SK-N-SH (cell line): ENCODE data around the gene PCBP3. TPM values are rescaled to one million over a fixed set of nuclear protein-coding genes. Genes with fewer than 3 reads are reported as not detected.

ENCODE experiments used
- CTCF ChIA-PET: fragments of 300-600, 350-600 bp; formaldehyde crosslinking; extraction: SDS; loops from one replicate; lab custom pipeline; 2021; lab: Yijun Ruan, JAX
- POLR2A ChIA-PET: fragments of 350-600 bp; sonication (Branson Sonifier 250); formaldehyde crosslinking; extraction: SDS; loops from one replicate; lab custom pipeline; 2020; ENCODE audit warnings: antibody characterized with exemption, inconsistent platforms; lab: Yijun Ruan, JAX
- DNase-seq: peaks from one replicate; pipeline ENCODE4 v3.0.0; 2012
- H2AFZ ChIP-seq: fragments of 200-600 bp; sonication (generic); 2 replicates; pipeline ENCODE4 v1.8.1; 2016; ENCODE audit warnings: antibody characterized with exemption, mild to moderate bottlenecking, low read depth
- H3F3A ChIP-seq: fragments of 200-600 bp; sonication (generic); replicated peaks from 2 replicates; pipeline ENCODE3; 2016; ENCODE audit warnings: antibody characterized with exemption, mild to moderate bottlenecking; ENCODE audit not compliant: insufficient read depth
- H3K27ac ChIP-seq, 2 experiments: fragments of 200-500 bp in 1 of 2; fragments of 200-600 bp in 1 of 2; sonication (Bioruptor generic) in 1 of 2; sonication (generic), shearing (Covaris generic) in 1 of 2; 2 replicates each; pipeline versions ENCODE4 v1.5.1 to v1.6.1; 2014 to 2016; ENCODE audit warnings: low read depth in 2 of 2, inconsistent platforms in 1 of 2, low read length in 1 of 2, mild to moderate bottlenecking in 1 of 2, mixed read lengths in 1 of 2
- H3K27me3 ChIP-seq: fragments of 200-600 bp; sonication (generic), shearing (Covaris generic); 2 replicates; pipeline ENCODE4 v1.6.1; 2016; ENCODE audit warnings: mixed run types; ENCODE audit not compliant: insufficient read depth
- H3K36me3 ChIP-seq, 2 experiments: fragments of 200-500 bp in 1 of 2; fragments of 200-600 bp in 1 of 2; sonication (Bioruptor generic) in 1 of 2; sonication (generic) in 1 of 2; replicated peaks in 1 of 2; 2 replicates each; pipeline versions ENCODE3 to v1.5.1; 2014 to 2016; ENCODE audit warnings: low read length in 1 of 2, mild to moderate bottlenecking in 1 of 2; ENCODE audit not compliant: insufficient read depth in 2 of 2, control insufficient read depth in 1 of 2
- H3K4me1 ChIP-seq, 2 experiments: fragments of 200-500 bp in 1 of 2; fragments of 200-600 bp in 1 of 2; sonication (Bioruptor generic) in 1 of 2; sonication (generic), shearing (Covaris generic) in 1 of 2; 2 replicates each; pipeline versions ENCODE4 v1.5.1 to v1.6.1; 2014 to 2016; ENCODE audit warnings: low read depth in 1 of 2, low read length in 1 of 2, mixed run types in 1 of 2; ENCODE audit not compliant: insufficient read depth in 2 of 2, control insufficient read depth in 1 of 2
- H3K4me2 ChIP-seq: fragments of 200-600 bp; sonication (generic), shearing (Covaris generic); 2 replicates; pipeline ENCODE4 v1.6.1; 2017; ENCODE audit warnings: mixed run types
- H3K4me3 ChIP-seq, 2 experiments: fragments of 200-500 bp in 1 of 2; fragments of 200-600 bp in 1 of 2; sonication (Bioruptor generic) in 1 of 2; sonication (generic), shearing (Covaris generic) in 1 of 2; 2 replicates each; pipeline versions ENCODE4 v1.5.1 to v1.8.1; 2014 to 2016; ENCODE audit warnings: low read depth in 2 of 2, inconsistent platforms in 1 of 2, low read length in 1 of 2, mild to moderate bottlenecking in 1 of 2, mixed read lengths in 1 of 2, moderate library complexity in 1 of 2
- H3K79me2 ChIP-seq: fragments of 200-600 bp; sonication (generic); 2 replicates; pipeline ENCODE4 v1.8.1; 2017; ENCODE audit warnings: mild to moderate bottlenecking; ENCODE audit not compliant: insufficient read depth
- H3K9ac ChIP-seq: fragments of 200-600 bp; sonication (generic); 2 replicates; pipeline ENCODE4 v1.6.1; 2017; ENCODE audit warnings: mixed run types
- H3K9me2 ChIP-seq: fragments of 200-600 bp; sonication (generic); 2 replicates; pipeline ENCODE4 v1.6.1; 2017; ENCODE audit warnings: mixed run types
- H3K9me3 ChIP-seq: fragments of 200-600 bp; sonication (generic); 2 replicates; pipeline ENCODE4 v1.6.1; 2017; ENCODE audit warnings: mixed run types, mild to moderate bottlenecking, moderate library complexity
- H4K20me1 ChIP-seq: fragments of 200-600 bp; sonication (generic); 2 replicates; pipeline ENCODE4 v1.6.1; 2017; ENCODE audit warnings: mild to moderate bottlenecking, mixed run types; ENCODE audit not compliant: insufficient read depth
- CHD2 ChIP-seq: fragments of 150-350 bp; IDR thresholded peaks from 2 replicates; pipeline ENCODE4 v1.6.1; 2018; ENCODE audit warnings: low read length; ENCODE audit not compliant: partially characterized antibody
- GATA2 ChIP-seq: sonication (generic); formaldehyde crosslinking; IDR thresholded peaks from 2 replicates; pipeline ENCODE4 v1.5.0; 2020; ENCODE audit warnings: mild to moderate bottlenecking, missing genetic modification reagents
- IRF3 ChIP-seq: fragments of 150-350 bp; IDR thresholded peaks from 2 replicates; pipeline ENCODE4 v1.6.1; 2016; ENCODE audit warnings: mild to moderate bottlenecking, low read depth, low read length
- MAX ChIP-seq: IDR thresholded peaks from 2 replicates; pipeline ENCODE4 v1.4.0; 2012; ENCODE audit warnings: low read depth
- MEF2A ChIP-seq: IDR thresholded peaks from 2 replicates; pipeline ENCODE4 v1.4.0; 2012; ENCODE audit warnings: low read depth, borderline replicate concordance
- NFIC ChIP-seq: IDR thresholded peaks from 2 replicates; pipeline ENCODE4 v1.4.0; 2012; ENCODE audit warnings: borderline replicate concordance
- NRF1 ChIP-seq: IDR thresholded peaks from 2 replicates; pipeline ENCODE4 v1.6.1; 2012; ENCODE audit warnings: low read depth, mild to moderate bottlenecking, low read length
- PBX3 ChIP-seq: IDR thresholded peaks from 2 replicates; pipeline ENCODE4; 2012
- POLR2AphosphoS5 ChIP-seq: IDR thresholded peaks from 2 replicates; pipeline ENCODE4 v1.6.1; 2012; ENCODE audit warnings: low read depth, low read length
- RCOR1 ChIP-seq: fragments of 150-350 bp; IDR thresholded peaks from 2 replicates; pipeline ENCODE4 v1.6.1; 2017; ENCODE audit warnings: antibody characterized with exemption, low read length
- RFX5 ChIP-seq: IDR thresholded peaks from 2 replicates; pipeline ENCODE4 v1.6.1; 2012; ENCODE audit warnings: mild to moderate bottlenecking, improper control_type of control experiment, low read length
- RXRA ChIP-seq: IDR thresholded peaks from 2 replicates; pipeline ENCODE4 v1.4.0; 2012; ENCODE audit warnings: low read depth, mild to moderate bottlenecking, borderline replicate concordance
- SIN3A ChIP-seq: IDR thresholded peaks from 2 replicates; pipeline ENCODE4 v1.6.1; 2012; ENCODE audit warnings: low read depth, mild to moderate bottlenecking, low read length, moderate library complexity, borderline replicate concordance
- SMC3 ChIP-seq: IDR thresholded peaks from 2 replicates; pipeline ENCODE4 v1.6.1; 2012; ENCODE audit warnings: low read depth, low read length, improper control_type of control experiment
- TAF1 ChIP-seq: IDR thresholded peaks from 2 replicates; pipeline ENCODE4 v1.6.1; 2012; ENCODE audit warnings: low read depth, mild to moderate bottlenecking, low read length, moderate library complexity, borderline replicate concordance
- TEAD4 ChIP-seq: IDR thresholded peaks from 2 replicates; pipeline ENCODE4 v1.4.0; 2012; ENCODE audit warnings: mild to moderate bottlenecking, borderline replicate concordance; ENCODE audit not compliant: insufficient read depth
- USF1 ChIP-seq: IDR thresholded peaks from 2 replicates; pipeline ENCODE4 v1.4.0; 2012; ENCODE audit warnings: low read depth, borderline replicate concordance
- USF2 ChIP-seq: fragments of 150-350 bp; IDR thresholded peaks from 2 replicates; pipeline ENCODE4 v1.6.1; 2017; ENCODE audit warnings: antibody characterized with exemption, low read length, low read depth, borderline replicate concordance
- YY1 ChIP-seq: IDR thresholded peaks from 2 replicates; pipeline ENCODE4 v1.4.0; 2012; ENCODE audit warnings: low read depth, mild to moderate bottlenecking
- WGBS: methylation state at CpG from one replicate; pipeline ENCODE4 v1.1.6; 2017; ENCODE audit warnings: low lambda C conversion rate; 5-methylcytosine and 5-hydroxymethylcytosine counted together
- polyA plus RNA-seq, 3 experiments: library from polyadenylated mRNA; depleted of rRNA; stranded (reverse); fragments of >200 nt; gene quantifications; 2 replicates each; pipeline ENCODE4 v1.2.3, GENCODE V29; 2012

The PCBP3 gene
- polyA plus RNA-seq, 1 of the 3 experiments (the other 2 are of a cell fraction) = 9.5 TPM

GRCh38 chr21:45602106-45602505, 41.4 kb upstream of the PCBP3 start:
- Histone ChIP-seq H2AFZ (no peak overlapping the region), H3K4me3 (no peak overlapping the region), H4K20me1 (no peaks in the 10 kb centered on the region), H3K36me3 (no peaks in the 10 kb centered on the region), H3K4me2 (no peak overlapping the region), H3K9me3 (no peaks in the 10 kb centered on the region; the same call in 1 of the 2 replicates), H3K27ac (no peak overlapping the region), H3K9me2 (no peaks in the 10 kb centered on the region), H3F3A (no peaks in the 10 kb centered on the region), H3K9ac (no peak overlapping the region), H3K79me2 (no peaks in the 10 kb centered on the region), H3K4me1 (no peaks in the 10 kb centered on the region), H3K27me3 (peaks cover 4% of the 10 kb centered on the region; the same call in 1 of the 2 replicates)
- no peak for DNase-seq
- POLR2A ChIA-PET = no interaction called here
- CTCF ChIA-PET = interaction anchor here (1.1 to 8.5 kb wide), 3 partner anchors 10 to 217 kb away, joined by 3 to 135 read pairs (median 6); no protein-coding TSS in a partner anchor
- WGBS = 35% methylated on average over 5 of the region's 5 CpGs
- TF ChIP-seq MEF2A (no peak), NFIC (no peak), RFX5 (no peak), IRF3 (no peak), GATA2 (CRISPR knock-in tag) (no peak), USF2 (no peak), SMC3 (no peak), NRF1 (no peak), CHD2 (no peak), SIN3A (no peak), PBX3 (no peak), TEAD4 (no peak), RCOR1 (no peak), MAX (no peak), YY1 (no peak), USF1 (no peak), TAF1 (no peak), POLR2AphosphoS5 (no peak), RXRA (no peak)
